Pancreas (tissue), 10 donors: Measurements from ENCODE around the gene ANKS1B. TPM values are rescaled to one million over a fixed set of nuclear protein-coding genes. Genes with fewer than 3 reads are reported as not detected.

Experiments used
- ATAC-seq, 4 donors: fragments of 200-7000 bp; cut with Tn5 transposase; one replicate each; pipeline versions ENCODE4 v1.8.0 to v1.9.1; 2020; ENCODE audit warnings: mild to moderate bottlenecking in 4 of 4, moderate library complexity in 4 of 4
- DNase-seq, 6 donors: peaks; one replicate each; pipeline ENCODE4 v3.0.0-alpha.2; 2020
- FAIRE-seq: peaks from 2 replicates; lab custom pipeline; 2012; peaks lifted over from hg19 to GRCh38; lab: Jason Lieb, UNC
- H3K27ac ChIP-seq, 4 donors: fragments of 200-600 bp; sonication (generic); 1 replicate in 3 of 4; 2 replicates in 1 of 4; pipeline versions ENCODE4 v1.5.0 to v1.8.0; 2020
- H3K27me3 ChIP-seq, 4 donors: fragments of 200-600 bp; one replicate each; pipeline ENCODE4 v1.8.0; 2021
- H3K36me3 ChIP-seq, 3 donors: fragments of 200-600 bp; sonication (generic) in 1 of 3; one replicate each; pipeline versions ENCODE4 v1.5.0 to v1.8.0; 2020 to 2021
- H3K4me1 ChIP-seq, 3 donors: fragments of 200-600 bp; one replicate each; pipeline ENCODE4 v1.8.0; 2021
- H3K4me3 ChIP-seq, 4 donors: fragments of 200-600 bp; sonication (generic) in 2 of 4; one replicate each; pipeline versions ENCODE4 v1.5.0 to v1.8.0; 2020 to 2021
- H3K9me3 ChIP-seq, 4 donors: fragments of 200-600 bp; one replicate each; pipeline ENCODE4 v1.8.0; 2021
- WGBS, 2 donors: extraction: QIAGEN DNeasy Blood & Tissue Kit; methylation state at CpG; one replicate each; pipeline ENCODE4 v1.1.7; 2013; 5-methylcytosine and 5-hydroxymethylcytosine counted together
- intact Hi-C, 3 donors: fragments of 100-400 bp; cut with DNase I; formaldehyde crosslinking; loops; one replicate each; pipeline versions ENCODE4 v1.11.1 to v1.14.2; 2022
- polyA plus RNA-seq, 2 donors: library from polyadenylated mRNA; stranded (reverse); fragments of 200-250 nt; gene quantifications; one replicate each; pipeline ENCODE4 v1.2.3, GENCODE V29; 2013
- total RNA-seq, 6 donors: library from RNA; stranded (reverse); fragmentation: NEBNext Ultra II Directional in 4 of 6; extraction: Animal tissue kit (Norgen Biotek cat#: 25700) in 4 of 6; gene quantifications; one replicate each; pipeline versions ENCODE4 v1.2.1 to v1.2.4, GENCODE V29; 2021 to 2023
- TF ChIP-seq, protein P1 (sequence below), 4 donors: fragments of 200-600 bp; sonication (generic) in 3 of 4; IDR thresholded peaks; one replicate each; pipeline versions ENCODE4 v1.5.0 to v1.8.0; 2021; ENCODE audit warnings: antibody characterized with exemption in 4 of 4
- donor health status: healthy with polysubstance abuse.
- donor health status: DM: no; HTN: no; CAD: no; lungs with moderate emphysema.
- donor health status: DM: no; HTN: no; CAD: no.
- donor health status: control.
- donor health status: control.
- donor health status: Bipolar disorder and iron deficiency.
- donor health status: DM: yes; HTN: yes; CAD: no.
- donor health status: DM: no; HTN: no; CAD: no.
- donor health status: DM: no; HTN: no; CAD: no.
- donor health status: DM: yes; HTN: yes; CAD: no.

Gene ANKS1B
- total and polyA plus RNA-seq, 8 donors = 0.49 to 3.2 (median 1.9) TPM

GRCh38 chr12:99045158-99045557, 939.6 kb downstream of the ANKS1B start:
- ATAC-seq (no peak), FAIRE-seq (no peak), DNase-seq (no peak)
- H3K36me3 ChIP-seq = no peaks in the 10 kb centered on the region
- 71 to 84% methylated on average over 2 of the region's 2 CpGs for WGBS, 2 donors
- H3K9me3 ChIP-seq = no peaks in the 10 kb centered on the region
- no peaks in the 10 kb centered on the region for H3K4me1 ChIP-seq
- no peaks in the 10 kb centered on the region for H3K27me3 ChIP-seq
- no peak overlapping the region for H3K27ac ChIP-seq
- intact Hi-C loops = loop anchor here (10.0 kb wide), 2 partner anchors 620 to 720 kb away; no protein-coding TSS in a partner anchor
- H3K4me3 ChIP-seq = no peak overlapping the region
- TF ChIP-seq, protein P1, sequence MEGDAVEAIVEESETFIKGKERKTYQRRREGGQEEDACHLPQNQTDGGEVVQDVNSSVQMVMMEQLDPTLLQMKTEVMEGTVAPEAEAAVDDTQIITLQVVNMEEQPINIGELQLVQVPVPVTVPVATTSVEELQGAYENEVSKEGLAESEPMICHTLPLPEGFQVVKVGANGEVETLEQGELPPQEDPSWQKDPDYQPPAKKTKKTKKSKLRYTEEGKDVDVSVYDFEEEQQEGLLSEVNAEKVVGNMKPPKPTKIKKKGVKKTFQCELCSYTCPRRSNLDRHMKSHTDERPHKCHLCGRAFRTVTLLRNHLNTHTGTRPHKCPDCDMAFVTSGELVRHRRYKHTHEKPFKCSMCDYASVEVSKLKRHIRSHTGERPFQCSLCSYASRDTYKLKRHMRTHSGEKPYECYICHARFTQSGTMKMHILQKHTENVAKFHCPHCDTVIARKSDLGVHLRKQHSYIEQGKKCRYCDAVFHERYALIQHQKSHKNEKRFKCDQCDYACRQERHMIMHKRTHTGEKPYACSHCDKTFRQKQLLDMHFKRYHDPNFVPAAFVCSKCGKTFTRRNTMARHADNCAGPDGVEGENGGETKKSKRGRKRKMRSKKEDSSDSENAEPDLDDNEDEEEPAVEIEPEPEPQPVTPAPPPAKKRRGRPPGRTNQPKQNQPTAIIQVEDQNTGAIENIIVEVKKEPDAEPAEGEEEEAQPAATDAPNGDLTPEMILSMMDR (IDR thresholded peaks at IDR 0.05) = no peak

GRCh38 chr12:99043319-99043914, 941.3 kb downstream of the ANKS1B start:
- ATAC-seq (peak; percentile 66 to 91 (median 89)), DNase-seq (peak; percentile 29 to 83 (median 72)), FAIRE-seq (peak; percentile 71)
- no peak overlapping the region for H3K27ac ChIP-seq
- no peaks in the 10 kb centered on the region for H3K36me3 ChIP-seq
- 38 to 47% methylated on average over 2 of the region's 2 CpGs for WGBS, 2 donors
- TF ChIP-seq, protein P1 (IDR thresholded peaks at IDR 0.05) = peak; percentile 72 to 90 (median 88)
- no peaks in the 10 kb centered on the region for H3K27me3 ChIP-seq
- H3K4me3 ChIP-seq = no peak overlapping the region
- intact Hi-C loops = loop anchor here (10.0 kb wide), 2 partner anchors 621 to 721 kb away; no protein-coding TSS in a partner anchor
- no peaks in the 10 kb centered on the region for H3K4me1 ChIP-seq
- H3K9me3 ChIP-seq = no peaks in the 10 kb centered on the region

- no peaks in the 10 kb centered on the region for H3K36me3 ChIP-seq
- H3K27ac ChIP-seq = no peak overlapping the region
- FAIRE-seq (no peak), DNase-seq (no peak), ATAC-seq (no peak)
- H3K27me3 ChIP-seq = no peaks in the 10 kb centered on the region
- H3K4me3 ChIP-seq = no peak overlapping the region
- TF ChIP-seq, protein P1 (IDR thresholded peaks at IDR 0.05) = no peak
- H3K4me1 ChIP-seq = no peaks in the 10 kb centered on the region
- intact Hi-C loops = loop anchor here (10.0 kb wide), 2 partner anchors 623 to 723 kb away; no protein-coding TSS in a partner anchor
- 72 to 82% methylated on average over 4 of the region's 4 CpGs for WGBS, 2 donors
- H3K9me3 ChIP-seq = no peaks in the 10 kb centered on the region
Observed at GRCh38 chr12:99042226-99042625, 942.5 kb downstream of the ANKS1B start.

GRCh38 chr12:99039367-99040120, 945.2 kb downstream of the ANKS1B start:
- H3K27me3 ChIP-seq = no peaks in the 10 kb centered on the region
- H3K36me3 ChIP-seq = no peaks in the 10 kb centered on the region
- no peaks in the 10 kb centered on the region for H3K9me3 ChIP-seq
- WGBS, 2 donors = 79 to 91% methylated on average over 9 of the region's 9 CpGs
- no peak overlapping the region for H3K27ac ChIP-seq
- no peak for DNase-seq
- no peak for ATAC-seq
- H3K4me1 ChIP-seq = no peaks in the 10 kb centered on the region
- no peak overlapping the region for H3K4me3 ChIP-seq
- no peak for FAIRE-seq
- TF ChIP-seq, protein P1 (IDR thresholded peaks at IDR 0.05) = no peak
- intact Hi-C loops = loop anchor here (10.0 kb wide), 2 partner anchors 625 to 725 kb away; no protein-coding TSS in a partner anchor
